Retinal pigment epithelial cell (primary cell): ENCODE results near the gene ADGRG1.

Experiments used
- DNase-seq: peaks from one replicate; pipeline ENCODE4 v3.0.0-alpha.2; 2010; ENCODE audit warnings: low read depth
- H3K4me3 ChIP-seq: 2 replicates; pipeline ENCODE4 v1.5.1; 2011; ENCODE audit warnings: mild to moderate bottlenecking, low read length, control low read depth, moderate library complexity
- CTCF ChIP-seq: conservative IDR thresholded peaks from 2 replicates; pipeline ENCODE4 v1.5.1; 2011; ENCODE audit warnings: low read depth, low read length, control low read depth, inconsistent platforms

The ADGRG1 gene

GRCh38 chr16:57620335-57621231, 7.8 kb upstream of the ADGRG1 start:
- no peak for TF ChIP-seq CTCF
- no peak overlapping the region for H3K4me3 ChIP-seq
- no peak for DNase-seq

GRCh38 chr16:57621521-57622271, 6.7 kb upstream of the ADGRG1 start:
- no peak for TF ChIP-seq CTCF
- no peak for DNase-seq
- H3K4me3 ChIP-seq: no peak overlapping the region

- no peak for DNase-seq
- H3K4me3 ChIP-seq: no peak overlapping the region
- no peak for TF ChIP-seq CTCF
Measured at GRCh38 chr16:57622361-57623250, 5.8 kb upstream of the ADGRG1 start.

GRCh38 chr16:57623251-57624043, 5.0 kb upstream of the ADGRG1 start:
- DNase-seq: no peak
- no peak for TF ChIP-seq CTCF
- no peak overlapping the region for H3K4me3 ChIP-seq

GRCh38 chr16:57624044-57624688, 4.3 kb upstream of the ADGRG1 start:
- no peak for TF ChIP-seq CTCF
- DNase-seq: no peak
- H3K4me3 ChIP-seq: no peak overlapping the region
